ENCODE measurements around the gene PRLH. TPM values are rescaled to one million over a fixed set of nuclear protein-coding genes. Genes with fewer than 3 reads are reported as not detected.

The PRLH gene, protein sequence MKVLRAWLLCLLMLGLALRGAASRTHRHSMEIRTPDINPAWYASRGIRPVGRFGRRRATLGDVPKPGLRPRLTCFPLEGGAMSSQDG
- total RNA-seq: not detected
- polyA plus RNA-seq (ENCODE audit: insufficient read depth in 1 of 8, insufficient read length in 8 of 8, low replicate concordance in 1 of 8): not detected
- long read RNA-seq, donor 1: 0 reads
- long read RNA-seq, donor 2: 0 reads
- long read RNA-seq, donor 3: 0 reads
- long read RNA-seq, donor 4: 0 reads
- long read RNA-seq, donor 5: 0 reads
- long read RNA-seq, donor 6: 0 reads
- long read RNA-seq, donor 7: 0 reads
- long read RNA-seq, donor 8: 0 reads
- long read RNA-seq, donor 9: 0 reads
- long read RNA-seq, donor 10: 0 reads
- long read RNA-seq, donor 11: 0 reads

GRCh38 chr2:237566401-237567235 lies at the start of gene PRLH:
TSS of gene PRLH (plus strand) at chr2:237566574. CDS start at chr2:237566574, 0 bp downstream.
- peaks cover under 1% of the 10 kb centered on the region for H3K4me1 ChIP-seq (ENCODE audit: control insufficient read depth, insufficient read depth, low read length)
- no peak within 1 kb of the TSS for H3K27ac ChIP-seq (ENCODE audit: low read length)
- no peak within 1 kb of the TSS for H3K4me3 ChIP-seq (ENCODE audit: low read length)
- peaks cover 24% of the 10 kb centered on the region for H3K27me3 ChIP-seq (ENCODE audit: control insufficient read depth, insufficient read depth, low read length)
- H3K9me3 ChIP-seq (replicated peaks; ENCODE audit: control insufficient read depth, low read depth, low read length): no peaks in the 10 kb centered on the region
- H3K36me3 ChIP-seq (ENCODE audit: control insufficient read depth, insufficient read depth, low read length): no peaks in the 10 kb centered on the region
- DNase-seq: no peak
- 73% methylated on average over 31 of the region's 32 CpGs for WGBS (ENCODE audit: insufficient coverage)

DNA sequence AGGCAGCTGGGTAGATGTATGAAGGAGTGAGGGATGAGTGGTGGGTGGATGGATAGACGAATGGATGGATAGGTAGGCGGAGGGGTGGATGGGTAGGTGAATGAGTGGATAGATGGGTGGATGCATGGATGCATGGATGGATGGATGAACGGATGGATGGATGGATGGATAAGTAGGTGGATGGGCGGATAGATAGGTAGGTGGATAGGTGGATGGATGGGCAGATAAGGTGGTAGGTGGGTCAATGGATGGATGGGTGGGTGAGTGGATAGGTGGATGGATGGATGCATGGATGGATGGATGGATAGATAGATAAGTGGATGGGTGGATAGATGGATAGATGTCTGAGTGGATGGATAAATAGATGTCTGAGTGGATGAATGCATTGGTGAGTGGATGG lies 49.2 kb upstream of the PRLH start:
- Histone ChIP-seq H3K4me3 (ENCODE audit: low read length) (no peak overlapping the region), H3K27ac (ENCODE audit: low read length) (no peak overlapping the region), H3K27me3 (ENCODE audit: control insufficient read depth, insufficient read depth, low read length) (no peaks in the 10 kb centered on the region), H3K9me3 (replicated peaks; ENCODE audit: control insufficient read depth, low read depth, low read length) (no peaks in the 10 kb centered on the region), H3K36me3 (ENCODE audit: control insufficient read depth, insufficient read depth, low read length) (no peaks in the 10 kb centered on the region), H3K4me1 (ENCODE audit: control insufficient read depth, insufficient read depth, low read length) (peaks cover 28% of the 10 kb centered on the region)
- no peak for DNase-seq
- 95% methylated on average over 4 of the region's 4 CpGs for WGBS (ENCODE audit: insufficient coverage)

DNA sequence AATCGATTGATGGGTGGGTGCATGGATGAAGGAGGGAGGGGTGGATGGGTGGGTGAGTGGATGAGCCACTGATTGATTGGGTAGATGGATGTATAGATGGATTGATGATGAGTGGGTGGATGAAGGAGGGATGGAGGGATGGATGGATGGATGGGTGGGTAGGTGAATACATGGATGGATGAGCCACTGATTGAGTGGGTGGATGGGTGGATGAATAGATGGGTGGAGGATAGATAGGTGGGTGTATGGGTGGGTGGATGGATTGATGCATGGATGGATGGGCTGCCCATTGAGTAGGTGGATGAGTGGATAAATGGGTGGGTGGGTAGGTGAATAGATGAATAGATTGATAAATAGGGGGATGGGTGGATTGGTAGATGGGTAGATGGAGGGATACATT lies 48.4 kb upstream of the PRLH start:
- no peak for DNase-seq
- no peak overlapping the region for H3K4me3 ChIP-seq (ENCODE audit: low read length)
- WGBS (ENCODE audit: insufficient coverage): 83% methylated on average over 1 of the region's 1 CpG
- H3K27me3 ChIP-seq (ENCODE audit: control insufficient read depth, insufficient read depth, low read length): no peaks in the 10 kb centered on the region
- H3K27ac ChIP-seq (ENCODE audit: low read length): no peak overlapping the region
- H3K4me1 ChIP-seq (ENCODE audit: control insufficient read depth, insufficient read depth, low read length): peaks cover 20% of the 10 kb centered on the region
- H3K36me3 ChIP-seq (ENCODE audit: control insufficient read depth, insufficient read depth, low read length): no peaks in the 10 kb centered on the region
- no peaks in the 10 kb centered on the region for H3K9me3 ChIP-seq (replicated peaks; ENCODE audit: control insufficient read depth, low read depth, low read length)

GRCh38 chr2:237519506-237520245 lies 46.7 kb upstream of the PRLH start:
- Histone ChIP-seq H3K27ac (ENCODE audit: low read length) (no peak overlapping the region), H3K4me3 (ENCODE audit: low read length) (no peak overlapping the region), H3K4me1 (ENCODE audit: control insufficient read depth, insufficient read depth, low read length) (peaks cover 5% of the 10 kb centered on the region), H3K36me3 (ENCODE audit: control insufficient read depth, insufficient read depth, low read length) (no peaks in the 10 kb centered on the region), H3K9me3 (replicated peaks; ENCODE audit: control insufficient read depth, low read depth, low read length) (no peaks in the 10 kb centered on the region), H3K27me3 (ENCODE audit: control insufficient read depth, insufficient read depth, low read length) (no peaks in the 10 kb centered on the region)
- no peak for DNase-seq
- WGBS (ENCODE audit: insufficient coverage): 68% methylated on average over 11 of the region's 14 CpGs

DNA sequence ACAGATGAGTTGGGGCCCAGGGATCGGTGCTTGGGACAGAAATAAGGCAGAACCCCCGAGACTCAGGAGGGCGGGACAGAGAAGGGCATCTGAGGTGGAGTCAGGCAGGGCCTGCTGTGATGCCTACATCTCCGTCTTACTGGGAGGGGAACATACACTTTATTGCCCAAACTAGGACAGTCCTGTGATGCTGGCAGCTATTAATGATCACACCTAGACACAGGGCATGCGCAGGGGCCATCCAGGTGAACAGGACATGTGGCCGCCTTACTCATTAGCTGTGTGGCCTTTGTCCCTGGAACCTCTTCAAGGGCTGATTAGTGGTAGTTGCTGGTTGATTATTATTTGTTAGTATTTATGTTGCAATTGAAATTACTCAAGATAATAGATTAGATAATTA lies 46.1 kb upstream of the PRLH start:
- H3K36me3 ChIP-seq (ENCODE audit: control insufficient read depth, insufficient read depth, low read length): no peaks in the 10 kb centered on the region
- H3K4me1 ChIP-seq (ENCODE audit: control insufficient read depth, insufficient read depth, low read length): no peaks in the 10 kb centered on the region
- no peaks in the 10 kb centered on the region for H3K9me3 ChIP-seq (replicated peaks; ENCODE audit: control insufficient read depth, low read depth, low read length)
- no peaks in the 10 kb centered on the region for H3K27me3 ChIP-seq (ENCODE audit: control insufficient read depth, insufficient read depth, low read length)
- 93% methylated on average over 3 of the region's 6 CpGs for WGBS (ENCODE audit: insufficient coverage)
- H3K27ac ChIP-seq (ENCODE audit: low read length): no peak overlapping the region
- no peak overlapping the region for H3K4me3 ChIP-seq (ENCODE audit: low read length)
- DNase-seq: no peak

GRCh38 chr2:237524631-237525030 lies 41.7 kb upstream of the PRLH start:
- Histone ChIP-seq H3K4me1 (ENCODE audit: control insufficient read depth, insufficient read depth, low read length) (peaks cover 6% of the 10 kb centered on the region), H3K4me3 (ENCODE audit: low read length) (no peak overlapping the region), H3K9me3 (replicated peaks; ENCODE audit: control insufficient read depth, low read depth, low read length) (no peaks in the 10 kb centered on the region), H3K36me3 (ENCODE audit: control insufficient read depth, insufficient read depth, low read length) (no peaks in the 10 kb centered on the region), H3K27ac (ENCODE audit: low read length) (no peak overlapping the region), H3K27me3 (ENCODE audit: control insufficient read depth, insufficient read depth, low read length) (no peaks in the 10 kb centered on the region)
- DNase-seq: no peak
- WGBS (ENCODE audit: insufficient coverage): 57% methylated on average over 3 of the region's 6 CpGs

GRCh38 chr2:237525559-237526157 lies 40.7 kb upstream of the PRLH start:
- Histone ChIP-seq H3K4me3 (ENCODE audit: low read length) (no peak overlapping the region), H3K36me3 (ENCODE audit: control insufficient read depth, insufficient read depth, low read length) (no peaks in the 10 kb centered on the region), H3K9me3 (replicated peaks; ENCODE audit: control insufficient read depth, low read depth, low read length) (no peaks in the 10 kb centered on the region), H3K27ac (ENCODE audit: low read length) (no peak overlapping the region), H3K27me3 (ENCODE audit: control insufficient read depth, insufficient read depth, low read length) (no peaks in the 10 kb centered on the region), H3K4me1 (ENCODE audit: control insufficient read depth, insufficient read depth, low read length) (peaks cover 9% of the 10 kb centered on the region)
- DNase-seq: no peak
- 87% methylated on average over 15 of the region's 17 CpGs for WGBS (ENCODE audit: insufficient coverage)

DNA sequence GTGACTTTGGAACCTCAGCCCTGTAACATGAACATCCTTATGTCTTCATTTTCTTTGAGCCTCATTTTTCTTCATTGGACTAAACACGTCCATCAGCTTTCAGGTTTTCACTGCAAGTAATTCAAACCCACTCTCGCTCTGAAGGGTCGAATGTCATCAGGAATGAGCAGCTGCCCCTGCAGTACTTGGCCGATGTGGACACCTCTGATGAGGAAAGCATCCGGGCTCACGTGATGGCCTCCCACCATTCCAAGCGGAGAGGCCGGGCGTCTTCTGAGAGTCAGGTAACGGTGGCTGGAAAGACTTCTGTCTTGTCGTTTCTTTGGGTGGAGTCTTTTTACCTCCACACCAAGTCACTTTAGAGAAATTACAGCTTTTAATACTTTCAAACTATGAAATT lies 39.1 kb upstream of the PRLH start:
- Histone ChIP-seq H3K27ac (ENCODE audit: low read length) (no peak overlapping the region), H3K4me1 (ENCODE audit: control insufficient read depth, insufficient read depth, low read length) (peaks cover 9% of the 10 kb centered on the region), H3K36me3 (ENCODE audit: control insufficient read depth, insufficient read depth, low read length) (no peaks in the 10 kb centered on the region), H3K27me3 (ENCODE audit: control insufficient read depth, insufficient read depth, low read length) (no peaks in the 10 kb centered on the region), H3K4me3 (ENCODE audit: low read length) (no peak overlapping the region), H3K9me3 (replicated peaks; ENCODE audit: control insufficient read depth, low read depth, low read length) (no peaks in the 10 kb centered on the region)
- DNase-seq: no peak
- 43% methylated on average over 6 of the region's 11 CpGs for WGBS (ENCODE audit: insufficient coverage)

DNA sequence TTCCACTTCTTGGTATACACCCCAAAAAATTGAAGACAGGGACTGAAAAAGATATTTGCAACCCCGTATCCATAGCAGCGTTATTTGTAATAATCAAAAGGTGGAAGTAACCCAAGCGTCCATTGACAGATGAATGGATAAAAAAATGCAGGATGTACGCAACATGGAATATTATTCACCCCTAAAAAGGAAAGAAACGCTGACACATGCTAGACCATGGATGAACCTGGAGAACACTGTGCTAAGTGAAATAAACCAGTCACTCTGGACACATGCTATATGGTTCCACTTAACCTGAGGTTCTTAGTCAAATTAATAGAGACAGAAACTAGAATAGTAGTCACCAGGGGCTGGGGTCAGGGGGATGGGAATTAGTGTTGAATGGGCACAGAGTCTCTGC lies 38.6 kb upstream of the PRLH start:
- no peak for DNase-seq
- WGBS (ENCODE audit: insufficient coverage): 100% methylated on average over 1 of the region's 5 CpGs
- H3K27me3 ChIP-seq (ENCODE audit: control insufficient read depth, insufficient read depth, low read length): no peaks in the 10 kb centered on the region
- H3K27ac ChIP-seq (ENCODE audit: low read length): no peak overlapping the region
- no peak overlapping the region for H3K4me3 ChIP-seq (ENCODE audit: low read length)
- H3K4me1 ChIP-seq (ENCODE audit: control insufficient read depth, insufficient read depth, low read length): peaks cover 9% of the 10 kb centered on the region
- H3K36me3 ChIP-seq (ENCODE audit: control insufficient read depth, insufficient read depth, low read length): no peaks in the 10 kb centered on the region
- no peaks in the 10 kb centered on the region for H3K9me3 ChIP-seq (replicated peaks; ENCODE audit: control insufficient read depth, low read depth, low read length)

All from muscle of leg (tissue), 16 donors.